C4-2B (cell line): ENCODE results near the gene PAX6.

Source experiments
- H3K27ac ChIP-seq: fragments of 450-650 bp; 2 replicates; pipeline ENCODE4 v1.5.1; 2017
- ZFX ChIP-seq: fragments of 450-650 bp; IDR thresholded peaks from 2 replicates; pipeline ENCODE4 v1.6.1; 2017
- TF ChIP-seq, protein P1 (sequence below): fragments of 450-650 bp; conservative IDR thresholded peaks from 2 replicates; pipeline ENCODE4 v1.5.1; 2017; ENCODE audit warnings: mild to moderate bottlenecking

Gene PAX6

DNA sequence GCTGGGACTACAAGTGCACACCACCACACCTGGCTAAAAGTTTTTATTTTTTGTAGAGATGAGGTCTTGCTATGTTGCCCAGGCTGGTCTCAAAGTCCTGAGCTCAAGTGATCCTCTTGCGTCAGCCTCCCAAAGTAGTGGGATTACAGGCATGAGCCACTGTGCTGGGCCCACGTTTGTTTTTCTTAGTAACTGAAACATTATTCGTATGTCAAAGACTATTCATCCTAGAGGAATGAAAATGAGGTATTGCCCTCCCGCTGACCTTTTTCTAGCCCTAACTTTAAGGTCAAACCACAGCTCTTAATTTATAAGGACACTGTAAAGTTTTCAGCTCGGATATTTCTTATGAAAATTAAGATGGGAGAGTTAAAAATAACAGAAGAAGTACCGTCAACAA lies 33.2 kb upstream of the PAX6 start:
- no peak overlapping the region for H3K27ac ChIP-seq
- TF ChIP-seq, protein P1, sequence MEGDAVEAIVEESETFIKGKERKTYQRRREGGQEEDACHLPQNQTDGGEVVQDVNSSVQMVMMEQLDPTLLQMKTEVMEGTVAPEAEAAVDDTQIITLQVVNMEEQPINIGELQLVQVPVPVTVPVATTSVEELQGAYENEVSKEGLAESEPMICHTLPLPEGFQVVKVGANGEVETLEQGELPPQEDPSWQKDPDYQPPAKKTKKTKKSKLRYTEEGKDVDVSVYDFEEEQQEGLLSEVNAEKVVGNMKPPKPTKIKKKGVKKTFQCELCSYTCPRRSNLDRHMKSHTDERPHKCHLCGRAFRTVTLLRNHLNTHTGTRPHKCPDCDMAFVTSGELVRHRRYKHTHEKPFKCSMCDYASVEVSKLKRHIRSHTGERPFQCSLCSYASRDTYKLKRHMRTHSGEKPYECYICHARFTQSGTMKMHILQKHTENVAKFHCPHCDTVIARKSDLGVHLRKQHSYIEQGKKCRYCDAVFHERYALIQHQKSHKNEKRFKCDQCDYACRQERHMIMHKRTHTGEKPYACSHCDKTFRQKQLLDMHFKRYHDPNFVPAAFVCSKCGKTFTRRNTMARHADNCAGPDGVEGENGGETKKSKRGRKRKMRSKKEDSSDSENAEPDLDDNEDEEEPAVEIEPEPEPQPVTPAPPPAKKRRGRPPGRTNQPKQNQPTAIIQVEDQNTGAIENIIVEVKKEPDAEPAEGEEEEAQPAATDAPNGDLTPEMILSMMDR, result no peak
- no peak for TF ChIP-seq ZFX

DNA sequence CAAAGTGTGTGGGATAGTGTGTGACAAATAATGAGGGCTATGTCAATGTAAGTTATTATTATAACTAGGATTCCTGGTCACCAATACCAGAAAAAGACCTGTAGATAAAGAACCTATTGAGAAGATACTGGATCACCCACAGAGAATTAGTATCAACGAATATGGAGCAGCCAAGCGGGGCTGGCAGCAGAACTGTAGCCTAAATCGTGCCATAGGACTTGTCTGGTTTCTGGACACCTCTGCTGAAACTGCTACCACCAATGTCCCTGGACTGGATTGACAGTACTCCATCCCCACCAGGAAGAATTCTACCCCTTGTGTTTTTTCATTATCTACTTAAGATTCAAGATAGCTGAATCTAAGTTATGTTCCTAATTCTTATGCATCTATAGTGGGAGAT lies 30.3 kb upstream of the PAX6 start:
- TF ChIP-seq ZFX, result no peak
- TF ChIP-seq, protein P1, result no peak

DNA sequence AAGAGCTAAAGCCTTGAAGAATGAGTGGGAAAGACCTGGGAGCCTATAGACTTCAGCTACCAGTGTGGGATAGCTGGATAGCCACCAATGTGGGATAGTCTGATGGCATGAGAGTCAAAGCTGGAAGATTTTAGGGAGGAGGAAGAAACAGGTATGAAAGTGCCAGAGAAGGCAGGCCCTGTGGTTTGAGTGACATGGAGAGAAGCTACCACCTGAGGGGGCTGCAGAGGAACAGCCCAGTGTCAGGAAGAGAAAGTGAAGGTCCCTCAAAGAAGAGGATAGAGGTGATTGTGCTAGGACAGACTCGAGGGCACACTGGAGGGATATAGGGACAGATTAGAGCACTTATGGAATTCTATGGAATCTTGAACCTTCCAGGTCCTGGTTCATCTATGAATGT lies 23.1 kb upstream of the PAX6 start:
- TF ChIP-seq, protein P1, result no peak
- no peak for TF ChIP-seq ZFX

More for the DNA sequence above, 30.3 kb upstream of the PAX6 start:
- no peak overlapping the region for H3K27ac ChIP-seq

DNA sequence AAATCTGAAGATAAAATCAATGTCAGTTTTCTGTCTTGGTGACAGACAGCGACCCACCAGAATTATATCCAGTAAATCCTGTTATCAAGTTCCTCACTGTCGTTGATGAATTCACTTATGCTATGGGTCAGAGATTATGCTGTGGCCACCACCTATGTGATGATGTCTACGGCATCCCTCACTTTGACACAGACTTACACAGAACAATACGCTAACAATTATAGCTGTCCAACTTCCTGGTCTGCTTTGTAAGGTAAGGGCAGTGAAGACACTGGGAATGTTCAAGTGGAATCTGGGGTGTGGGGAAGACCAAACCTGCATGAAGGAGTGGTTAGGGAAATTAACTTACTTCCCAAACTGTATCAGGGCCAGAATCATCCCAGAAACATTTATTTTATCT lies 19.3 kb upstream of the PAX6 start:
- TF ChIP-seq, protein P1, result no peak
- no peak for TF ChIP-seq ZFX
- H3K27ac ChIP-seq, result no peak overlapping the region

More for the DNA sequence above, 23.1 kb upstream of the PAX6 start:
- no peak overlapping the region for H3K27ac ChIP-seq

DNA sequence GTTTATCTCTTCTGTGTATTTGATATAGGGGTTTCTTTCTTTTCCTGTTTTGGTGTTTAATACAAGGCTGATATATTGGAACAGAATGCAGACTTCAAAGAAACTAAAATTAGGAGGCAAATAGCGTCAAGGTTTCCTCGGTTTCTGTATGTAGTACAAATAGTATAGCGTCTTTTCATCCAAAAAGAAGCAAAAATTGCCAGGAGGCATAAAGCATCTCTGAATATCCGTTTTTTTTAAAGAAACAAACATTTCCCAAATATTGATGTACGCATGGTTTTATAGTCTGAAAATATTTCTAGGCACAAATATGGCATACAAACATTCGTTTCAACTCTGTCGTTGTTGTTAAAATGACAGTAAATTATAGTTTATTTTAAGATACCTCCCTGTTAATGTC lies 17.1 kb upstream of the PAX6 start:
- H3K27ac ChIP-seq, result no peak overlapping the region
- TF ChIP-seq ZFX, result no peak
- TF ChIP-seq, protein P1, result no peak

DNA sequence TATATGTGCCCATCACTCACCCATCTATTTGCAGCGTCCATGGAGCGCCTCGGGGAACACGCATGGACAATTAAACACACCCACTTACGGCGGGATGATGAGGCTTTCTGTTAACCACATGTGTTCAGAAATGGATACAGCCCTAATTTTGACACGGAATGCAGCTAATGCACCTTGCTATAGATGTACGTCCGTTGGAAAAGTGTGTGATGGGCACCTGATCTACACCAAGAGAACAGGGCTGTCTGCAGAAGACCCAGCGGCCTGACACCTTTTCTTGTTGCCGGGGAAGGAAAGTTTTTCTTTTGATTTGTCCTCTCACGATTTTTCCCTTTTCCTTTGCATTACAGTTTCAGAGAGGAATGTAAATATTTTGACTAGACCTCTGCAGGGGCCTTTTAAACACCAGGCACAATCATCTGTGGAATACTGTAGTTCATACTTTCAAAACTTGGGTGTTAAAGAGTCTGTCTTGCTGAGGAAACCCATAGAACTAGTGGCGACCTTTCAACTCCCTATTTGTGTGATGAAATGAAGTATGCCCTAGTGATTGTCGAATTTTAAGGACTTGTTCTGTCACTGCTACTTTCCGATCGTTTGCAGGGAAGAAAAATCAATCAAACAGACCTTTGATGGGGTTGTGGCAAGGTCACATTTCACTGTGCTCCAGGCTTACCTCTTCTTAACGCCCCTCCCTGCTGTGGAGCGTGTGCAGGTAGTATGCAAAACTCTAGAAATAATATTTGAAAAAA lies 16.5 kb upstream of the PAX6 start:
- TF ChIP-seq, protein P1, result no peak
- TF ChIP-seq ZFX, result no peak
- no peak overlapping the region for H3K27ac ChIP-seq

DNA sequence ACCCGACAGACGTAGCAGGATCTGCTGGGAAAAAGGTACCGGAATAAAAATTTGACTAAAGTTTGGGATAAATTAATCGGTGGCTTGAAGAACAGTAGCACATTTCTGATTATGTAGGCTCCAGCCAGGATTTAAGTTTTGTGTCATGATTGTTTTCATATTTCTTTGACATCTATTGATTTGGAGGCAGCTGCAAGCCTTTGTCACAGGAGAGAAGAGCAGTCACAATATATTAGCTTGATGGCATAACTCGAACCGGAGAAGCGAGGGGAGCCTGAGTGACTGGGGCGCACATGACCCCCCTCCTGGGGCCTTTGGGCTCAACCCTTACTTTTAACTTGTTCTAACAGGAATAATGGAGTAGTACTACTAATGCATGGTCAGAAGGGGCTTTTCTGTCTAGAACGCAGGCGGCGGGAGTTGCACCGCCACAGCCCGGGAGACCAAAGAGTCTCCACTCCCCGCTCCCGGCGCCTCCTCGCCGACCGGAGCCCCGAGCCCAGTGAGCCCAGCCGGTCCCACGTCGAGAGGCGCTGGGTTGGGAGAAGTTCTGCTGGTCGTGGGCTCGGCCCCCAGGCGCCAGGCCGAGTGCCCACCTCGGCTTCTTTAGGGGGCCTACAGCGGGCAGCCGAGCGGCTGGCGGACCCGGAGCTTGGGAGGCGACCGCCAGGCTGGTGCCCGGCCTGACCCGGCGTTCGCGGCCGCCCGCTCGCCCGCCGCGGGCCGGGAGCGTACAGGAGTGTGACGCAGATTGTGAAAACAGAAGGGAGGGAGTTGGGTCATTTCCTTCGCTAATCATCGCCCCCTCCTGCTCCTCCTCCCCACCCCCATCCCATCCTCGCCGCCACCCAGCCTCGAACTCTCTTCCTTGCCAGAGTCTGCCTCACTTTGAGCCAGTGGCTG lies 15.7 kb upstream of the PAX6 start:
- TF ChIP-seq ZFX, result no peak
- TF ChIP-seq, protein P1, result no peak
- H3K27ac ChIP-seq, result no peak overlapping the region
